DLD1 (cell line): ENCODE measurements around the gene FAH.

ENCODE experiments used
- in situ Hi-C: cut with HindIII; loops from 2 replicates; pipeline ENCODE4 v1.10.0; 2017; ENCODE audit warnings: low sequenced_read_pairs

The FAH gene

DNA sequence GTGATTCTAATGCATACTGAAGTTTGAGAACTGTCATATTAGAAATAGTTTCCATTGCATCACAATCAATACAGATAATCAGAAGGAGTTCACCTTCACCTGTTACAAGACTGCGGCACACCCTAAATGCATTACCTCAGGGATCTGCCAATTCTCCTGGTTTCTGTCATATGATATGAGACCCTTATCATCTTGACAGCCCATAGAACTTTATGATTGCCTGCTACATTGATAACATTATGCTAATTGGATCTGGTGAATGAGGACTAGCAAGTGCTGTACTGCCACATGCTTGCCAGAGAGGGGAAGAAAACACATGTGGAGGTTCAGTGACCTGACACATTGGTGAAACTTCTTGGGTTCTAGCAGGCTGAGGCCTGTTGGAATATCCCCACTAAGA is 41.4 kb downstream of the FAH start:
- in situ Hi-C loops: no loop called here

DNA sequence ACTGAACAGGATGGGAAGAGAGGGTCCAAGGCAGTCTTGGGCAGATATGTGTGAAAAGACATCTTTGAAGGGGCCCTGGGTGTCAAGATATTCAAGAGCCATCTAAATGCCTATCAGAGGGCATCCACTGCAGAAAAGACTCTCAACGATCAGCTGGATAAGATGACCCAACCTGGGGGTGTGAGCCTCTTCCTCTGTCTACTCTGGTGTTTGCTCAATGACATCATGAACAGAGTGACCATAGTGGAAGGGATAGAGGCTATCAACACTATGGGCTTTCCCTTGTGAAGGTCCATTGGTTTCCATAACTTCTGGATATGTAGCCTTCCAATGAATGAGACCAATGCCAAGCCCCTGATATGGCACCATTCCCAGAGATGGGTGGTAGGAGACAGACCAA is 42.1 kb downstream of the FAH start:
- in situ Hi-C loops: no loop called here

DNA sequence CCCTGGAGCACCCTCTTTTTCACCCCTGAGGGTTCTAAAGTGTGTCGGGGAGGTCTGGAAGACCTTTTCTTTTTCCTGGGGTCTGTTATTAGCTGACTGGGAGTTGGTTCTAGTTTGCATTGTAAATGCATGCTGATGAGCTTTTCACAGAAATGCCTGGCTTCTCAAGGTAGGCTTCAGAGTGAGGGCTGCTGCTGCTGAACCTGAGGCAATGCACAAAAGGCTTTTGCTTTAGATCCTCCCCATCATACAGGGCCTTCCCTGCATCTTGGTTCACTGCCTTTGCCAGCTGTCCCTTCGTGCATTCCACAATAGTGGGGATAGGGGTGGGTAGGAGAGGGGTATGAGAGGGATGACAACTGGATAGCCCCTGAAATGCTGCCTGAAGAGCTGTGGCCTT is 46.6 kb downstream of the FAH start:
- in situ Hi-C loops: no loop called here

DNA sequence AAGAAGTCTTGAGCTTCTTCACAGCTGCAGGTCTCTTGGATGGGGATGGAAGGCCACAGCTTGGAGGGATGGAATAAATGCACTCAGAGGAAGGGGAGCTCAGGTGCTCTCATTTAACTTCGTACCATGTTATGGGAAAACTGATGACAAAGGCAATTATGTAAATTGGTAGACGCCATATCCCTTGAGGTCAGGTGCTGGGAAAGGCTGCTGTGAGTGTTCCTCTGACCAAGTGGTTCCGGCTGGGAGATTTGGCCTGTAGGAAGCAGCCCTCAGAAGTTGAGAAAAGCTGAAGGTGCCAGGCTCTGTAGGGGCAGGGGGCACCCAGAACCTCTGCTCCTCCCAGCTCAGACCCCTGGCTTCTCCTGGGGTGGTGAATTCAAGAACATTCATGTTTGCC is 47.1 kb downstream of the FAH start:
- in situ Hi-C loops: no loop called here

DNA sequence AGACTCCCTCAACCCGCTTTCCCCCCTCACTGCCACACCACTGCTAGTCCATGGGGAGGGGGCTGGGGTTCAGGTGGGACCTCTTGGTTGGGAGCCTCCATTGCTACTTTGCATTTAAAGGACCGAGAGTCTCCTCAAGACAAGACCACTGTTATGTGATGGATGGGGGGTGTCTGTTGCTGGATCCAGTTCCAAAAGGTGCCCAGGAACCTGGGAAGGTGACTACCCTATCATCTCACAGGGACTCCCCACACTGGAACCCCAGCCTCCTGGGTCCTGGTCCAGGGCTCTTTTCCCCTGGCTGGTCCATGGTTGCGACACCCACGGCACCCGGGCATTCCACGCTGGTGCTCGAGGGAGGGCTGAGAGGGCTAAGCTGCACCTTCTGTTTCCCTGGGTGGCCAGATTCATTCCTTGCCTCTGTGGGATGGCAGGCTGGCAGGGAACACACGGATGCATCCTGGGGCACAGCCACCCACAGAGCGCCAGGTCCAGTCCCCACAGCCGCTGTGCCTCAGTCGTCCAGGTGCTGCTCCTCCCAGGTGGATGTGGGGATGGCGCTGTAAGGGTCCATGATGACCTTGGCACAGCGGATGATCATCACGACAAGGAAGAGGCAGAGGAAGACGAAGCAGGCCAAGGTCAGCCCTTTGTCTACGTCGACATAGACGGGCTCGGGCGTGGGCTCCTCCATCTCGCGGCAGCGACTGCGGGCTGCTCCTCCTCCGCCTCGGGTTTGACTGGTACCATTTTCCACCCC is 48.6 kb downstream of the FAH start:
- in situ Hi-C loops: no loop called here

DNA sequence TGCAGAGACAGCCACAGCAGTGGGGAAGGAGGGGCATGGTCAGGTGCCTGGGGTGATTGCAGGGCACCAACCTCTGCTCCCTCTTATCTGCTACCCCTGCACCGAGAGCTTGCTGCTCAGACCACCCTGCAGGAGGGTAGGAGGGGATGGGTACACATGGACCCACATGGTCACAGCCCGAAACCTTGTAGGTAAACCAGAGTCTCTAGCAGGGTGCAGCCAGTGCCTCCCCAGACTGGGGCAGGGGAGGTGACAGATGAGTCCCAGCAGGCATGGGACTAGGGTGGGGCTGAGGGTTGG is 49.2 kb downstream of the FAH start:
- in situ Hi-C loops: no loop called here

DNA sequence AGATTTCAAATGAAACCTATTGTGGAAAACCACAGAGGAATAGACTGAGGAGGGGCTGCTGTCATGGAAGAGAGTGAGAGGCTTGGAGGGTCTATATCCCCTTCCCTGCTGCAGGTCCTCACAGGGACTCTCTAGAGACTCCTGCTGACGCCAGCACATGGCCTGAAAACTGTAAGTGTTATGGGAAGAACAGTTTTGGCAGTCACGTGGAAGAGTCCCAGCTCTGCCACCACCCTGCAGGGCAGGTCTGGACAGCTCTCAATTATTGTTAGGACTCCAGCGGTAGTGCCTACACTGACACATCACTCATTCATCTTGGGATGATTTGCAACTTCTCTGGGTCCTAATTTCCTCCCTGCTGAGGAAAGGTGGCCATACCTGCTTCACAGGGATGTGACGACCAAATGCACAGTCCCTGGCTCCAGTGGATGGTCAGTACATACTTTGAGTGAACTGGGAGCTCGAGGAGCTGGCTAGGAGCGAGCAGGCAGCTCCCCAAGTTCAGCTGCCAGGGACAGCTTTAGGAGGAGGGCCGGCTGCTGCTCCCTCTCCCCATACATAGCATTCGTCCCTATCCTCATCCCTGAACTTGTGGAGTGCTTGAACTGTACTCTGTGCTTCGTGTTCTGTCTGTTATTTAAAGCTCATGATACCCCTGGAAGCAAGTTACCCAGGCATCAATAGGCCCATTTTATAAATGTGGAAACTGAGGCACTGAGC is 50.0 kb downstream of the FAH start:
- in situ Hi-C loops: no loop called here

DNA sequence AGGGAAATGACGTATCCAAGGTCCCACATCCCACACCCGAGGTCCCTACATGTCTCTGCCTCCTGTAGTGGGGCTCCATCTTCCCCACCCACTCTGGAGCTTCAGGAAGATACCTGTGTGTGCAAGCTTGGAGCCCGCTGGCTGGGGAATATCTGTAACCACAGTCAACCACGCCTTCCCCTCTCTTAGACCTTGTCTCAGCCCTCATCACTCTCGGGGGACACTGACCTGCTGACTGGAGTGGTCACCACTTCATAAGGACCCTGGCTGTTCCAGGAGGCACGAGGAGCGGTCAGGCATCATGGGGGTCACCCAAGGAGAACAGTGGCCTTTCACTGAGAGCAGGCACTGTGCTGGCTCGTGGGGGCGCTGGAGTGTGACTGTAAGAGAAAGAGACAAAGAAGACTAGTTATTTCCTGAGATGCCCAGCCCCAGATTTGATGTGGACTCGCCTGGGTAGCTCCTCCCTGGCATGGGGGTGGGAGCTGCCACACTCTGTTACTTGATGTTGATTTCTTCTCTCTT is 50.6 kb downstream of the FAH start:
- in situ Hi-C loops: no loop called here

DNA sequence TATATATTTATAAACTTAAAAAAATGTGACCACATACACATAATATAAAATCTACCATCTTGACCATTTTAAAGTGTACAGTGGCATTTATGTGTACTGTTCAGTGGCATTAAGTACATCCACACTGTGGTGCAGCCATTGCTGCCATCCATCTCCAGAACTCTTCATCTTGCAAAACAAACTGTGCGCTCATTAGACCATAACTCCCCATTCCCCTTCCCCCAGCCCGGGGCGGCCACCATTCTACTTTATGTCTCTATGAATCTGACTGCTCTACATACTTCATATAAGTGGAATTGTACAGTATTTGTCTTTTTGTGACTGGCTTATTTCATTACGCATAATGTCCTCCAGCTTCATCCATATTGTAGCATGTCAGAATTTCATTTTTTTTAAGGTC is 51.4 kb downstream of the FAH start:
- in situ Hi-C loops: no loop called here

DNA sequence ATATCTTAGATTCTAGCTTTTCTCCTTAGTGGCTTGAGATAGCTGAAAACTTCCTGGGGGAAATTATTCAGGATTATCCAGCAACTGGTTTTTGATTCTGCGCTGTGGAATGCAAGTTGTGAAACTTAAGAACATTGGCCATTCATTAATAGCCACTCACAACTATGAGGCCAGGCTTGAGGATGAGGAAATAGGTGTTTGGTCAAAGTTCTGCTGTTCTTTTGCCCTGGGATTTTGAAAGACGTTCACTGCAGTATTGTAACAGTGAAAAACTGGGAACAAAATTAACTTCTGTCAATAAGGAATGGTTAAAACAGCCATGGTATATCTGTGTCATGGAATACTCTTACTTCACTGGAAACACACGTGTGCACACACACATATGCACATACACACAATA is 55.1 kb downstream of the FAH start:
- in situ Hi-C loops: no loop called here

DNA sequence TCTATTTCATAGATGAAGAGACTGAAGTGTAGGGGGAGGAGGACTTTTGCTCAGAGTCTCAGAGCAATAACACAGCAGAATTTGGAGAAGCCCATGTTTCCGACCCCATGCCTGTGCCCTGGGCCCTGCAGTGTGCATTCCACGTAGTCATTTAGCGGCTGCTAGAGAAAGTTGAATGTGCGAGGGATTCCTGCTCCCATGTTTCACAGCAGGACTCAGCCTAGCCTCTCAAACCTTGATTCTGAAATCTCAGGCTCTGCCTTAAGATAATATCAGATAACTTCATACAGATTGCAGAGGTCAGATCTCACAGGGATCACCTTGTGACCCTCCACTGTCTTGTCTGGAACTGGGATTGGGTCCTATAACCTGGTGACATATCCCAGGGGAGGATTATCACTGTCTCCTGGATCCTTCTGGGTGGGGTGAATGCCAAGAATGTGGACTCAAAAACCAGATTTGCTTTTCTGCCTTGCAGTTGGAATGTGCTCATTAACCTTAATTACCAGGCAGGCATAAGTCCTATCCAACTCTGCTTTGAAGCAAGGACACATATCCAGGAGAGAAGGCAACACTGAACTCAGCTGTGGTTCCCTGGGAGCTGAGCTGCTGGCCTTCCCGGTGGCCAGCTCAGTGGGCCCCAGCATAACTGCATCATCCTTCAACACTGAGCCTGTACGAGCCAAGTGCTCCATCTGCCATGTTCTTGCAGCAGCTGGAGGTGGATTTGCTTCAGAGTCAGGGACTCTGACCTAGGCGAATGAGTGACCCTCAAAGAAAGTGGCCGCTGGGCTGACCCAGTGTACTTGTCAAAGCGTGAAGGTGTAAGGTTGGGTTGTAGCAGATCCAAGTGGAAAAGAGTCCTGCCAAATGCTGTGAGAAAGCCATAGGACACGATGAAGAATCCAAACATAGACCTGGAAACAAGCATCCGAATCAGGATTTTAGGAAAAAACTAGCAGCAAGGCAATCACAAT is 56.2 kb downstream of the FAH start:
- in situ Hi-C loops: no loop called here

DNA sequence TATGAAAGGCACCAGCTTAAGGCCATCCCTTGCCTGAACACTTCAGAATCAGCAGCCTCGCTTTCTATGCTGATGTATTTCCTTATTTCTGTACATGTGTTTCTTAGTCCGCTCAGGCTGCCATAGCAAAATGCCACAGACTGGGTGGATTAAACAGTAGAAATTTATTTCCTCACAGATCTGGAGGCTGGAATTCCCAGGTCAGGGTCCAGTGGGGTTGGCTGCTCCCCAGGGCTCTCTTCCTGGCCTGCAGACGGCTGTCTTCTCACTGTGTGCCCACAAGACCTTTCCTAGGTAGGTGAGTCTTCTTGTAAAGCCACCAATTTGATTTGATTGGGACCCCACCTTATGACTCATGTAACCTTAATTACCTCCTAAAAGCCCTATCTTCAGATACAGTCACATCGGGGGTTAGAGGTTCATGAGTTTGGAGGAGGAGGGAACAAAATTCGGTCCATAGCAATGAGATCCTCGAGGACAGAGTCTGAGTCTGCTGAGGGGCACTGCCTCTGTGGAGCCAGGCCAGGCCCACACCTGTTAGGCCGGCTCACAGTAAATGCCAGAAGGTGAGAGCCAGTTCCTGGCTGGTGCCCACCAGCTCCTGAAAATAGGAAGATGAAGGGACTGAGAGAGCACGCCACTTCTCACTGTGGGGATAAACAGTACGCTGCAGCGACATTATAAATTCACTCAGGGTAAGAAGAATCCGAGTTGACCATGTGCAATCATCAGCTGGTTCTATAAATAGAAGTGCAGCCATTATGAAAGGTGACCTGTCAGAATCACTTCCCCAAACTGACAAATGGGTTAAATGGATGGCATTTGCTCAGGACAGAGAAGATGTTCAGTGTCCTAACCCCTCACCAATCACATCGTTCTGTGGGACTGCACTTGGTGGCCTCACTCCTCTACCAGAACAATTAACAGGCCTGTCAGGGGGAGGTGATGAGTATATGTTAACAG is 58.1 kb downstream of the FAH start:
- in situ Hi-C loops: no loop called here

DNA sequence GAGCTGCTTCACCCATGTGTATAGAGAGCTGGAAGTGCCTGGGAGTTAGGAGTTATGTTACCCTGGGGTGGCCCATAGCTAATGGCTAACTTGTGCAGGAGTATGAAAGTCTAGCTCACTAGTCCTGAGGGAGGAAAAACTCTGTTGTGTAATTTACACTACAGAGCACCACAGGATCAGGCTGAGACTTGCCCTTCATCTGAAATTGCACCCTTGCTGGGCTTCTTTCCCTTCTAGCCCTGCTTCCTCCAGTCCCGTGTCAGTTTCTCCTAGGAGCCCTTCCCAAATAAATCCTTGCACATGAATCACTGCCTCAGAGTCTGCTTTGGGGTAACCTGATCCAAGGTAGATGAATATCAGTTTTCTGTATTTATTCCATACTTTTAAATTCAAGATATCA is 59.2 kb downstream of the FAH start:
- in situ Hi-C loops: no loop called here

DNA sequence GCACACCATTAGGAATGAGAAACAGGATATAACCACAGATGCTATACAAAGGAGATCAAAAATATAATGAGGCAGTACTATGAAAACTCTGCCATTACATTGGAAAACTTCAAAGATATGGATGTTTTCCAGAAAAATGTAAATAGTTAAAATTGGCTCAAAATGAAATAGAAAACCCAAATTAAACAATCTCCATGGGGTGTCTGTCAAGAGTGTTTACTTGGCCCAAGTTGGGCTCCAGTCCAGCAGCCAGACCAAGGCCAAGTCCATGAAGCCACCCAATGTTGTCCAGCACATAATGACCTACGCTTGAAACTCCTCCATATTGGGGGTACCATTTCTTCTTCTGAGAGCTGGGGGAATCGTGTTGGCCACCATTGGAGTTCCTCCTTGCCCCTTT is 62.1 kb downstream of the FAH start:
- in situ Hi-C loops: no loop called here

DNA sequence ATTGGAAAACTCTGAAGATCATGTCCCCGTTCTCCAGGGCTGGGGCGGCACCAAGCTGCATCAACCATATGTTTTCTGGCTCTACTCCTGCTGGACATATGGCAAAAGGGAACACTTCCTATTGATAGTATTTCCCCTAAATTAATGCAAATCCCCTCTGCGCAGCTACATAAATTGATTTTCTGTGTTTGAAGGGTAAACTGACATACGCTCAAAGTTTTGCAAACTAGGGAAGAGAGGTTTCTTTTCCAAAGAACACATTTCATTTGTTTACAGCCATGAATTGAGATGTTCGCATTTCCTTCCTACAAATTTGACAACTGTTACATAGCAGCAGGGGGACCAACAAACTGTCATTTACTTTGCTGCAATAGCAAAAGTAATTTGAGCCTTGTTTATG is 63.3 kb downstream of the FAH start:
- in situ Hi-C loops: no loop called here

DNA sequence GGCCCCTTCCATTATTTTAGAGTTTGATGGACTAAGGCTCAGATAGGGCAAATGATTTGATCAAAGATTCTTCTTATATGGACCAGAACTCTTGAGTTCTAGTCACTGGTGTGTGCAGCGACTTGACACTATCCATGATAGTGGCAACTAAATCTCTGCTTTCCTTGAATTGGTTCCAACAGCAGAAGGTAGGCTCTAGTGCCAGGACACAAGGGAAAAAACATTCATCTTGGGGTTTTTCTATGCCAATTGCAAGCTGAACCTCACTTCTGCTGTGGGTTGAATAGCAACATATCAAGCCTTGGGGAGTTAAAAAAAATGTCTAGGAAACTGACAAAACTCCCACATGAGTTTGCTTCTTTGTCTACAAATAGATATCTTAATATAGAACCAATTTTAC is 64.1 kb downstream of the FAH start:
- in situ Hi-C loops: no loop called here

DNA sequence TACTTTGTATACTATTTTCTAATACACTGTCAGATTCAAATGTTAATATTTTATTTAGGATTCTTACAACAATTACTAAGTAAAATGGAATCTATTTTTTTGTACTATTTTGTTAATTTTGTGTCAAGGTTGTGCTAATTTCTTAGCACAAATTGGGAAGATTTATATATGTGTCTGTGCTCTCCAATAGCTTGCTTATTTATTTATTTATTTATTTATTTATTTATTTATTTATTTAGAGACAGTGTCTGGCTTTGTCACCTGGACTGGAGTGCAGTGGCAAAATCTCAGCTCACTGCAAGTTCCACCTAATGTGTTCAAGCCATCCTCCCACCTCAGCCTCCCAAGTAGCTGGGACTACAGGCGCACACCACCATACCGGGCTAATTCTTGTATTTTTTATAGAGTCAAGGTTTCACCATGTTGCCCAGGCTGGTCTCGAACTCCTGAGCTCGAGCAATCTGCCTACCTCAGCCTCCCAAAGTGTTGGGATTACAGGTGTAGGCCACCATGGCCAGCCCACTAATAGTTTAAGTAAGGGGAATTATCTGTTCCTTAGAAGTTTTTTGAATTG is 64.6 kb downstream of the FAH start:
- in situ Hi-C loops: no loop called here

DNA sequence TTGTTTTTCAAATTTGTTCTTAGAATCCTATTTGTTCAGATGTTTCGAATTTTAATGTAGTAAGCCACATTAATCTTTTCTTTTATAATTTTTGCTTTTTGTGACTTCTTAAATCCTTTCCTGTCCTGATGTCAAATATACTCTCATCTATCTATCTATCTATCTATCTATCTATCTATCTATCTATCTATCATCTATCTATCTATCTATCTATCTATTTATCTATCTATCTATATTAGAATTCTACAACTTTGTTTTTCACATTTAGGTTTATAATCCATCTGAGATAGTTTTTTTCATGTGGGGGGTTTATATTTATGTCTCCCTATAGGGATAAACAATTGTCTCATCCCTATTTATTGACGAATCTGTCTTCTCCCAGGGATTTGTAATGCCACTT is 67.2 kb downstream of the FAH start:
- in situ Hi-C loops: no loop called here

DNA sequence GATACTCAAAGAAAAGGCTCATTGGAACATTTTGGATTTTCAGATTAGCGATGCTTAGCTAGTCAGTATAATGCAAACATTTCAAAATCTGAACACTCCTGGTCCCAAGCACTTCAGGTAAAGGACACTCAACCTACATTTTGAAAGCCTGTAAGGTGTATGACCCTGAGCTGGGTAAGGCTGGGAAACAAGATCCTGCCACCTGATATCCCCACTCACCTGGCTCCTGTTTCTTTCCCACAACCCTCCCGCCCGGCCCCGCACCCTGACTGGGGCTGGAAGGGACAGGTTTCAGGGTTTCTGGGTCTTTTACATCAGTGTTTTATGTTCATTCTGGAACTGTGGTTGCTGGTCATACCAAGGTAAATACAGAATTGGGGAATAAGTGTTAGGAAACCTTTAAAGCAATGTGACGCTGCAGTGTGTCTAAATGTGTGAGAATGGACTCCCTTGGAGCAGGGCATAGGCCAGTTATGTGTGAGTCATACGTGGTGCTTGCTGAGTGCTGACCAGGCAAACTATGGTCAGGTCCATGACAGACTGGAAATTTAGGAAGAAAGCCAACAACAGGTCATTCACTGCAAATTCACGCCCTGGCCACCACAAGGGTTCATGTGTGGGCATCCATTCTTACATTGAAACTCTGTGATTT is 76.3 kb downstream of the FAH start:
- in situ Hi-C loops: no loop called here

DNA sequence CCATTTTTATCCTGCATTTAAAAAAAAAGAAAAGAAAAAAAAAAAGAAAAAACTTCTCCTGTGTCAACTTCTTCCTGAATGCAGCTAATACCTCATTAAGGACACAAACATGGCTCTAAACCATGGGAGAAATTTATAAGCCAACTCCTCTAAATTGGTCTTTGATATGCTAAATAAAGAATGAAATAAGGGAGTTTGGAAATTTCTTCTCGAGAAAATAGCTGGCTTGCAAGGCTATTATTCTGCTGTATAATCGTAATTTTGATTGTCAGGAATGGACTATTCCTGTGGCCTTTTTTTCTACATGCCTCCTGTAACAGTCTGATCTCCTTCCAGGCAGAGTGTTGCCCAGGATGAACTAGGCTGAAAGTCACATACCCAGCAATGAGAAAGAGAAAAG is 78.6 kb downstream of the FAH start:
- in situ Hi-C loops: no loop called here
